IMR-90 (cell line): ENCODE results near the gene PDE4B. TPM values are rescaled to one million over a fixed set of nuclear protein-coding genes. Genes with fewer than 3 reads are reported as not detected.

Source experiments
- ATAC-seq: fragments of 200-7000 bp; cut with Tn5 transposase; 2 replicates; pipeline ENCODE4 v1.9.1; 2020; ENCODE audit warnings: low read depth, mild to moderate bottlenecking, moderate library complexity
- BruUV-seq: library from RNA; stranded (reverse); fragments of 400-500 nt; replicated peaks from 2 replicates; lab custom pipeline; 2021; lab: Mats Ljungman, UMichigan
- CTCF ChIA-PET: fragments of 300-600 bp; formaldehyde crosslinking; extraction: SDS; loops from one replicate; lab custom pipeline; 2021; ENCODE audit warnings: antibody characterized with exemption; lab: Yijun Ruan, JAX
- POLR2A ChIA-PET: fragments of 300-600 bp; sonication (Branson Sonifier 250); formaldehyde crosslinking; loops from one replicate; lab custom pipeline; 2022; ENCODE audit warnings: antibody characterized with exemption; ENCODE audit not compliant: unreplicated experiment; lab: Charles Lee
- DNase-seq: peaks from one replicate; pipeline ENCODE4 v3.0.0; 2013
- H2AFZ ChIP-seq: replicated peaks from 2 replicates; pipeline ENCODE3; 2013; ENCODE audit warnings: low read length, mild to moderate bottlenecking; ENCODE audit not compliant: poor library complexity
- H2AK5ac ChIP-seq: 2 replicates; pipeline ENCODE4 v1.6.1; 2013; ENCODE audit warnings: low read depth, low read length, inconsistent platforms
- H2AK9ac ChIP-seq: replicated peaks from 2 replicates; pipeline ENCODE3; 2013; ENCODE audit warnings: mild to moderate bottlenecking, low read depth, low read length, moderate library complexity; ENCODE audit not compliant: poor library complexity
- H2BK120ac ChIP-seq: 2 replicates; pipeline ENCODE4 v1.6.1; 2013; ENCODE audit warnings: low read depth, low read length, inconsistent platforms
- H2BK15ac ChIP-seq: 3 replicates; pipeline ENCODE4 v1.6.1; 2013; ENCODE audit warnings: low read depth, low read length, inconsistent platforms
- H2BK20ac ChIP-seq: 2 replicates; pipeline ENCODE4 v1.6.1; 2013; ENCODE audit warnings: low read depth, mild to moderate bottlenecking, inconsistent platforms, low read length, moderate library complexity
- H2BK5ac ChIP-seq: 2 replicates; pipeline ENCODE4 v1.6.1; 2013; ENCODE audit warnings: mild to moderate bottlenecking, low read depth, low read length, inconsistent platforms; ENCODE audit not compliant: poor library complexity, severe bottlenecking
- H3K14ac ChIP-seq: replicated peaks from 2 replicates; pipeline ENCODE4 v1.6.1; 2013; ENCODE audit warnings: low read depth, low read length, inconsistent platforms
- H3K18ac ChIP-seq: 2 replicates; pipeline ENCODE4 v1.6.1; 2013; ENCODE audit warnings: low read depth, low read length, control low read depth
- H3K23ac ChIP-seq: 2 replicates; pipeline ENCODE4 v1.6.1; 2013; ENCODE audit warnings: low read depth, low read length, inconsistent platforms
- H3K27ac ChIP-seq: 2 replicates; pipeline ENCODE4 v1.5.1; 2013; ENCODE audit warnings: mild to moderate bottlenecking, control low read depth, low read length; ENCODE audit not compliant: insufficient read depth
- H3K27me3 ChIP-seq: 2 replicates; pipeline ENCODE4 v1.6.1; 2013; ENCODE audit warnings: low read length; ENCODE audit not compliant: control insufficient read depth, insufficient read depth
- H3K36me3 ChIP-seq: 2 replicates; pipeline ENCODE4 v1.6.1; 2013; ENCODE audit warnings: low read length, mixed read lengths; ENCODE audit not compliant: control insufficient read depth, insufficient read depth
- H3K4ac ChIP-seq: 2 replicates; pipeline ENCODE4 v1.6.1; 2013; ENCODE audit warnings: low read depth, low read length, inconsistent platforms
- H3K4me1 ChIP-seq: 2 replicates; pipeline ENCODE4 v1.6.1; 2013; ENCODE audit warnings: low read length, mixed read lengths; ENCODE audit not compliant: control insufficient read depth, insufficient read depth
- H3K4me2 ChIP-seq: 2 replicates; pipeline ENCODE4 v1.6.1; 2013; ENCODE audit warnings: low read depth, mild to moderate bottlenecking, control low read depth, low read length, moderate library complexity
- H3K4me3 ChIP-seq: 2 replicates; pipeline ENCODE4 v1.5.1; 2013; ENCODE audit warnings: low read depth, mild to moderate bottlenecking, control low read depth, low read length, moderate library complexity; ENCODE audit not compliant: insufficient read depth
- H3K56ac ChIP-seq: 2 replicates; pipeline ENCODE4 v1.6.1; 2013; ENCODE audit warnings: low read length, inconsistent platforms; ENCODE audit not compliant: insufficient read depth; ENCODE audit errors: extremely low read depth
- H3K79me1 ChIP-seq, 2 experiments: 2 replicates each; pipeline ENCODE4 v1.6.1; 2013; ENCODE audit warnings: low read length in 2 of 2, inconsistent platforms in 1 of 2, low read depth in 1 of 2
- H3K9ac ChIP-seq: 2 replicates; pipeline ENCODE4 v1.6.1; 2013; ENCODE audit warnings: low read depth, low read length, control low read depth
- H3K9me1 ChIP-seq: 2 replicates; pipeline ENCODE4 v1.6.1; 2013; ENCODE audit warnings: low read length, inconsistent platforms; ENCODE audit not compliant: insufficient read depth
- H3K9me3 ChIP-seq: 2 replicates; pipeline ENCODE4 v1.6.1; 2013; ENCODE audit warnings: low read length; ENCODE audit not compliant: control insufficient read depth, insufficient read depth
- H4K20me1 ChIP-seq: 2 replicates; pipeline ENCODE4 v1.6.1; 2013; ENCODE audit warnings: low read length, inconsistent platforms; ENCODE audit not compliant: insufficient read depth
- H4K5ac ChIP-seq: 2 replicates; pipeline ENCODE4 v1.6.1; 2013; ENCODE audit warnings: mild to moderate bottlenecking, low read depth, low read length, control low read depth
- H4K8ac ChIP-seq, 2 experiments: 2 replicates each; pipeline ENCODE4 v1.6.1; 2013; ENCODE audit warnings: low read depth in 2 of 2, low read length in 2 of 2, control low read depth in 1 of 2, inconsistent platforms in 1 of 2
- H4K91ac ChIP-seq: 2 replicates; pipeline ENCODE4 v1.6.1; 2013; ENCODE audit warnings: low read depth, low read length, inconsistent platforms; ENCODE audit not compliant: insufficient read depth
- CEBPB ChIP-seq: IDR thresholded peaks from 2 replicates; pipeline ENCODE4 v1.6.1; 2012; ENCODE audit warnings: low read depth, low read length, improper control_type of control experiment
- MAZ ChIP-seq: IDR thresholded peaks from 2 replicates; pipeline ENCODE4 v1.6.1; 2012; ENCODE audit warnings: low read depth, mild to moderate bottlenecking, low read length, improper control_type of control experiment, moderate library complexity, borderline replicate concordance
- WGBS, 2 experiments: methylation state at CpG; one replicate each; pipeline versions ENCODE4 v1.1.5 to v1.1.7; 2013; ENCODE audit warnings: missing lambda C conversion rate in 2 of 2; ENCODE audit not compliant: insufficient read length in 1 of 2; ENCODE audit errors: extremely low coverage in 2 of 2; 5-methylcytosine and 5-hydroxymethylcytosine counted together
- dilution Hi-C: fragments of 300-500 bp; cut with HindIII; formaldehyde crosslinking; loops from one replicate; pipeline ENCODE4 v1.14.3; 2018; ENCODE audit warnings: low sequenced_read_pairs; ENCODE audit not compliant: unreplicated experiment
- in situ Hi-C: fragments of 300-500 bp; cut with MboI; formaldehyde crosslinking; loops from 3 replicates; pipeline ENCODE4 v1.14.3; 2019; ENCODE audit warnings: low sequenced_read_pairs, inconsistent platforms, mixed read lengths
- intact Hi-C: fragments of 100-400 bp; cut with micrococcal nuclease; formaldehyde crosslinking; loops from 2 replicates; pipeline ENCODE4 v1.10.0; 2022
- polyA plus RNA-seq, 3 experiments: library from polyadenylated mRNA; depleted of rRNA; stranded (reverse); fragments of >200 nt; gene quantifications; 2 replicates each; pipeline ENCODE4 v1.2.3, GENCODE V29; 2012; ENCODE audit warnings: low replicate concordance in 1 of 3
- total RNA-seq: library from RNA; depleted of rRNA; stranded (reverse); fragments of >200 nt; gene quantifications from 2 replicates; pipeline ENCODE4 v1.2.3, GENCODE V29; 2012

The PDE4B gene
- total and polyA plus RNA-seq, 2 of the 4 experiments (the other 2 are of a cell fraction): 5.8 to 21.3 TPM

- WGBS, 2 experiments: 90% methylated on average over 3 of the region's 6 CpGs; no CpG with 5 or more reads in 1 of the 2 experiments
These were observed 469.7 kb downstream of the PDE4B start for GRCh38 chr1:66262208-66262963.

More at GRCh38 chr1:66262208-66262963, 469.7 kb downstream of the PDE4B start:
- H3K4me1 ChIP-seq: peaks cover 14% of the 10 kb centered on the region
- peak overlapping the region; percentile 87 for H2BK20ac ChIP-seq
- peak overlapping the region; percentile 54 for H3K14ac ChIP-seq
- H2BK120ac ChIP-seq: peak overlapping the region; percentile 72
- BruUV-seq: no TSS peak
- peak overlapping the region; percentile 73 for H2BK5ac ChIP-seq
- ATAC-seq: peak; percentile 60
- no peak overlapping the region for H3K27ac ChIP-seq
- no peak overlapping the region for H3K56ac ChIP-seq
- H4K5ac ChIP-seq: no peak overlapping the region
- no peaks in the 10 kb centered on the region for H3K36me3 ChIP-seq
- no peaks in the 10 kb centered on the region for H3K27me3 ChIP-seq
- no peak for TF ChIP-seq MAZ
- peak; percentile 60 for TF ChIP-seq CEBPB
- no peak overlapping the region for H3K4me3 ChIP-seq
- ChIA-PET POLR2A (interaction anchor here (0.7 kb wide), 1 partner anchor 103 kb away, joined by 3 read pairs; no protein-coding TSS in a partner anchor), CTCF (no interaction called here)
- no peak overlapping the region for H3K9ac ChIP-seq
- DNase-seq: peak; percentile 67
- peak overlapping the region in 1 of 2 experiments; percentile 33; a peak in 1 of 4 replicates for H4K8ac ChIP-seq
- H3K18ac ChIP-seq: peak overlapping the region; percentile 20; the same call in 1 of the 2 replicates
- H3K4ac ChIP-seq: peak overlapping the region; percentile 33; the same call in 1 of the 2 replicates
- in situ Hi-C loops (loop anchor here (25.0 kb wide), 1 partner anchor 475 kb away; no protein-coding TSS in a partner anchor), dilution Hi-C loops (no loop called here), intact Hi-C loops (no loop called here)
- no peak overlapping the region; the same call in 1 of the 2 replicates for H2AK5ac ChIP-seq
- H2AFZ ChIP-seq: no peak overlapping the region
- no peaks in the 10 kb centered on the region for H3K9me3 ChIP-seq
- no peak overlapping the region; the same call in 1 of the 2 replicates for H3K4me2 ChIP-seq
- H3K79me1 ChIP-seq: no peaks in the 10 kb centered on the region
- peak overlapping the region; percentile 83; the same call in 2 of the 3 replicates for H2BK15ac ChIP-seq
- H3K23ac ChIP-seq: no peak overlapping the region
- no peak overlapping the region for H2AK9ac ChIP-seq
- no peaks in the 10 kb centered on the region; the same call in 1 of the 2 replicates for H3K9me1 ChIP-seq
- H4K91ac ChIP-seq: no peak overlapping the region
- H4K20me1 ChIP-seq: no peaks in the 10 kb centered on the region
